ENCODE measurements around the gene SMCO1.

- no peak for TF ChIP-seq ZNF280D (tag by site-specific recombination; IDR thresholded peaks at IDR 0.05)
- TF ChIP-seq CTCF (tag by site-specific recombination; IDR thresholded peaks at IDR 0.05) = no peak
- TF ChIP-seq GLIS1 (tag by site-specific recombination; IDR thresholded peaks at IDR 0.05) = no peak
- TF ChIP-seq ZNF707 (tag by site-specific recombination; IDR thresholded peaks at IDR 0.05) = no peak
- no peak for TF ChIP-seq ZBTB20 (tag by site-specific recombination; IDR thresholded peaks at IDR 0.05)
- no peak for TF ChIP-seq HOXC10 (CRISPR knock-in tag; IDR thresholded peaks at IDR 0.05)
- TF ChIP-seq ZNF518A (tag by site-specific recombination; conservative IDR thresholded peaks at IDR 0.05; ENCODE audit: low read depth) = no peak
- TF ChIP-seq ZNF626 (tag by site-specific recombination; IDR thresholded peaks at IDR 0.05) = no peak
- no peak for TF ChIP-seq ZBTB44 (tag by site-specific recombination; IDR thresholded peaks at IDR 0.05)
- TF ChIP-seq REST (tag by site-specific recombination; IDR thresholded peaks at IDR 0.05) = no peak
- no peak for TF ChIP-seq SP7 (tag by site-specific recombination; IDR thresholded peaks at IDR 0.05)
- no peak for TF ChIP-seq ATF2 (tag by site-specific recombination; IDR thresholded peaks at IDR 0.05; ENCODE audit: low read depth)
- no peak for TF ChIP-seq ZNF274 (IDR thresholded peaks at IDR 0.05; ENCODE audit: low read length)
- no peak for TF ChIP-seq ZNF274 (tag by site-specific recombination; IDR thresholded peaks at IDR 0.05; ENCODE audit: borderline replicate concordance)
- TF ChIP-seq RBAK (tag by site-specific recombination; IDR thresholded peaks at IDR 0.05) = no peak
Measured at GRCh38 chr3:196546537-196546936, 31.4 kb upstream of the SMCO1 start.
